HepG2 (cell line): ENCODE results near the gene EPHA1. TPM values are rescaled to one million over a fixed set of nuclear protein-coding genes. Genes with fewer than 3 reads are reported as not detected.

Experiments
- ATAC-seq: fragments of 200-7000 bp; cut with Tn5 transposase; 3 replicates; pipeline ENCODE4 v1.9.1; 2020; ENCODE audit warnings: mild to moderate bottlenecking, moderate library complexity
- BruUV-seq: library from RNA; stranded (reverse); fragments of 400-500 nt; replicated peaks from 2 replicates; lab custom pipeline; 2021; lab: Mats Ljungman, UMichigan
- CTCF ChIA-PET: fragments of 300-600 bp; formaldehyde crosslinking; extraction: SDS; loops from one replicate; lab custom pipeline; 2021; ENCODE audit warnings: low total read pairs, inconsistent platforms, low intra/inter-chr PET ratio; lab: Yijun Ruan, JAX
- POLR2A ChIA-PET: fragments of 350-600 bp; sonication (Branson Sonifier 250); formaldehyde crosslinking; loops from one replicate; lab custom pipeline; 2020; ENCODE audit warnings: antibody characterized with exemption, inconsistent platforms; lab: Yijun Ruan, JAX
- DNase-seq: peaks from one replicate; pipeline ENCODE4 v3.0.0-alpha.2; 2015; ENCODE audit warnings: low spot score
- FAIRE-seq: peaks from 3 replicates; lab custom pipeline; 2011; peaks lifted over from hg19 to GRCh38; lab: Jason Lieb, UNC
- H2AFZ ChIP-seq: one replicate; pipeline ENCODE4 v1.6.1; 2011; ENCODE audit warnings: low read length, inconsistent platforms
- H3K27ac ChIP-seq: fragments of 300-600 bp; 3 replicates; pipeline ENCODE4 v1.8.0; 2011; ENCODE audit warnings: mixed run types, mild to moderate bottlenecking, mixed read lengths, low read length, inconsistent platforms; ENCODE audit not compliant: insufficient read depth; ENCODE audit errors: extremely low read length
- H3K27me3 ChIP-seq, 2 experiments: fragments of 200-600 bp in 1 of 2; 2 replicates in 1 of 2; 3 replicates in 1 of 2; pipeline versions ENCODE4 v1.6.0 to v1.8.0; 2011; ENCODE audit warnings: low read length in 2 of 2, mild to moderate bottlenecking in 2 of 2, moderate library complexity in 2 of 2, inconsistent platforms in 1 of 2; ENCODE audit not compliant: insufficient read depth in 2 of 2, control insufficient read depth in 1 of 2
- H3K36me3 ChIP-seq, 2 experiments: fragments of 200-600 bp in 1 of 2; replicated peaks in 1 of 2; 2 replicates in 1 of 2; 3 replicates in 1 of 2; pipeline versions ENCODE4 v1.5.1 to v1.8.0; 2011; ENCODE audit warnings: low read length in 2 of 2, inconsistent platforms in 1 of 2; ENCODE audit not compliant: insufficient read depth in 2 of 2, control insufficient read depth in 1 of 2
- H3K4me1 ChIP-seq: 2 replicates; pipeline ENCODE4 v1.5.1; 2012; ENCODE audit warnings: low read length, inconsistent platforms; ENCODE audit not compliant: insufficient read depth
- H3K4me2 ChIP-seq: 2 replicates; pipeline ENCODE4 v1.6.0; 2011; ENCODE audit warnings: low read depth, low read length, inconsistent platforms
- H3K4me3 ChIP-seq, 3 experiments: fragments of 200-600 bp in 1 of 3; sonication (generic), shearing (Covaris generic) in 1 of 3; replicated peaks in 1 of 3; 2 replicates each; pipeline ENCODE4 v1.5.1; 2011 to 2016; ENCODE audit warnings: low read length in 3 of 3, inconsistent platforms in 2 of 3, low read depth in 2 of 3, mild to moderate bottlenecking in 2 of 3, control low read depth in 1 of 3, mixed read lengths in 1 of 3; ENCODE audit not compliant: insufficient read depth in 1 of 3
- H3K79me2 ChIP-seq: one replicate; pipeline ENCODE4 v1.6.1; 2011; ENCODE audit warnings: low read length, inconsistent platforms; ENCODE audit not compliant: insufficient read depth
- H3K9ac ChIP-seq: 2 replicates; pipeline ENCODE4 v1.6.0; 2011; ENCODE audit warnings: mild to moderate bottlenecking, low read depth, low read length, inconsistent platforms; ENCODE audit not compliant: insufficient read depth
- H3K9me3 ChIP-seq: 2 replicates; pipeline ENCODE4 v1.5.1; 2012; ENCODE audit warnings: mild to moderate bottlenecking, low read length
- H4K20me1 ChIP-seq: 2 replicates; pipeline ENCODE4 v1.6.0; 2011; ENCODE audit warnings: inconsistent platforms, mild to moderate bottlenecking, low read length, moderate library complexity; ENCODE audit not compliant: insufficient read depth
- BCL6 ChIP-seq: IDR thresholded peaks from 2 replicates; pipeline ENCODE4 v1.6.1; 2016; ENCODE audit warnings: missing genetic modification reagents, missing compliant biosample characterization
- CC2D1A ChIP-seq: sonication (generic); formaldehyde crosslinking; IDR thresholded peaks from 2 replicates; pipeline ENCODE4 v1.8.1; 2023; ENCODE audit warnings: mild to moderate bottlenecking, missing genetic modification reagents
- KAT2B ChIP-seq: fragments of 150-350 bp; IDR thresholded peaks from 2 replicates; pipeline ENCODE4 v1.6.1; 2014; ENCODE audit warnings: low read depth, low read length, borderline replicate concordance
- NR2C2 ChIP-seq: sonication (generic); formaldehyde crosslinking; IDR thresholded peaks from 2 replicates; pipeline ENCODE4 v1.4.0; 2020; ENCODE audit warnings: missing genetic modification reagents, mild to moderate bottlenecking, moderate library complexity, borderline replicate concordance
- NR2F1 ChIP-seq, 2 experiments: fragments of 450-650 bp in 1 of 2; formaldehyde crosslinking in 1 of 2; IDR thresholded peaks; 2 replicates each; pipeline versions ENCODE4 v1.5.0 to v1.6.1; 2016 to 2020; ENCODE audit warnings: mild to moderate bottlenecking in 1 of 2, missing compliant biosample characterization in 1 of 2, missing genetic modification reagents in 1 of 2, moderate library complexity in 1 of 2
- NR2F2 ChIP-seq: IDR thresholded peaks from 2 replicates; pipeline ENCODE4 v1.6.1; 2012; ENCODE audit warnings: low read depth, inconsistent platforms, borderline replicate concordance
- NR2F6 ChIP-seq, 2 experiments: IDR thresholded peaks; 2 replicates each; pipeline ENCODE4 v1.6.1; 2016; ENCODE audit warnings: antibody characterized with exemption in 1 of 2, mild to moderate bottlenecking in 1 of 2
- ONECUT2 ChIP-seq: sonication (generic); formaldehyde crosslinking; IDR thresholded peaks from 2 replicates; pipeline ENCODE4 v1.4.0; 2020; ENCODE audit warnings: missing genetic modification reagents
- POLR2A ChIP-seq, 2 experiments: IDR thresholded peaks; 2 replicates each; pipeline ENCODE4 v1.6.1; 2011; ENCODE audit warnings: low read depth in 2 of 2, low read length in 2 of 2, mild to moderate bottlenecking in 1 of 2, moderate library complexity in 1 of 2; ENCODE audit not compliant: insufficient read depth in 1 of 2
- REL ChIP-seq: sonication (generic); formaldehyde crosslinking; conservative IDR thresholded peaks from 2 replicates; pipeline ENCODE4 v1.8.0; 2022; ENCODE audit warnings: mild to moderate bottlenecking, missing genetic modification reagents, moderate library complexity
- RFX1 ChIP-seq: fragments of 450-650 bp; IDR thresholded peaks from 2 replicates; pipeline ENCODE4 v1.6.1; 2017
- SALL1 ChIP-seq: sonication (generic); formaldehyde crosslinking; IDR thresholded peaks from 2 replicates; pipeline ENCODE4 v1.8.0; 2022; ENCODE audit warnings: mild to moderate bottlenecking, missing genetic modification reagents
- ZBTB8A ChIP-seq: sonication (generic); formaldehyde crosslinking; IDR thresholded peaks from 2 replicates; pipeline ENCODE4 v1.4.0; 2020; ENCODE audit warnings: mild to moderate bottlenecking, low read depth, missing genetic modification reagents, borderline replicate concordance
- ZFP36L2 ChIP-seq: sonication (generic); formaldehyde crosslinking; IDR thresholded peaks from 2 replicates; pipeline ENCODE4 v1.4.0; 2020; ENCODE audit warnings: missing genetic modification reagents
- ZNF343 ChIP-seq: sonication (generic); formaldehyde crosslinking; IDR thresholded peaks from 2 replicates; pipeline ENCODE4 v1.4.0; 2020; ENCODE audit warnings: mild to moderate bottlenecking, missing genetic modification reagents
- ZSCAN9 ChIP-seq: IDR thresholded peaks from 2 replicates; pipeline ENCODE4 v1.6.1; 2016; ENCODE audit warnings: borderline replicate concordance
- WGBS: methylation state at CpG from one replicate; pipeline ENCODE4 v1.1.6; 2017; ENCODE audit warnings: low lambda C conversion rate; 5-methylcytosine and 5-hydroxymethylcytosine counted together
- in situ Hi-C: cut with HindIII; loops from 2 replicates; pipeline ENCODE4 v1.10.0; 2017; ENCODE audit warnings: low pct_unique_long_range_greater_than_20kb; ENCODE audit not compliant: extremely low pct_ligation_motif_present
- intact Hi-C: fragments of 100-400 bp; cut with micrococcal nuclease; formaldehyde crosslinking; loops from one replicate; pipeline ENCODE4 v1.10.0; 2022; ENCODE audit not compliant: unreplicated experiment
- polyA plus RNA-seq, 8 experiments: library from polyadenylated mRNA; depleted of rRNA in 3 of 8; stranded (reverse) in 7 of 8; unstranded in 1 of 8; fragments of >200 nt; fragmentation: Illumina TruSeq in 4 of 8; extraction: Trizol in 4 of 8; gene quantifications; 2 replicates each; pipeline versions ENCODE4 v1.2.1 to v1.2.3, GENCODE V29; 2011 to 2016; ENCODE audit warnings: low read depth in 4 of 8, missing spikeins in 1 of 8, mixed read lengths in 1 of 8; ENCODE audit not compliant: insufficient read depth in 1 of 8
- total RNA-seq, 5 experiments: library from RNA; depleted of rRNA; stranded (reverse); fragments of >200 nt; fragmentation: Illumina TruSeq; extraction: Trizol; gene quantifications; 2 replicates each; pipeline ENCODE4 v1.2.3, GENCODE V29; 2016; ENCODE audit warnings: low read depth in 1 of 5
- TF ChIP-seq, protein P1 (sequence below): IDR thresholded peaks from 2 replicates; pipeline ENCODE4 v1.6.1; 2016; ENCODE audit warnings: missing compliant biosample characterization, missing genetic modification reagents, borderline replicate concordance
- TF ChIP-seq, protein P2 (sequence below): sonication (generic); formaldehyde crosslinking; IDR thresholded peaks from 2 replicates; pipeline ENCODE4 v1.9.0; 2022; ENCODE audit warnings: missing genetic modification reagents, mild to moderate bottlenecking, borderline replicate concordance
- TF ChIP-seq, protein P3 (sequence below): sonication (generic); formaldehyde crosslinking; IDR thresholded peaks from 2 replicates; pipeline ENCODE4 v1.4.0; 2020; ENCODE audit warnings: missing genetic modification reagents, mild to moderate bottlenecking, borderline replicate concordance

Gene EPHA1
- total and polyA plus RNA-seq, 2 of the 13 experiments (the other 11 are each of a cell fraction or from before 2014, with no cell fraction given), result 4.6 to 17.1 TPM

DNA sequence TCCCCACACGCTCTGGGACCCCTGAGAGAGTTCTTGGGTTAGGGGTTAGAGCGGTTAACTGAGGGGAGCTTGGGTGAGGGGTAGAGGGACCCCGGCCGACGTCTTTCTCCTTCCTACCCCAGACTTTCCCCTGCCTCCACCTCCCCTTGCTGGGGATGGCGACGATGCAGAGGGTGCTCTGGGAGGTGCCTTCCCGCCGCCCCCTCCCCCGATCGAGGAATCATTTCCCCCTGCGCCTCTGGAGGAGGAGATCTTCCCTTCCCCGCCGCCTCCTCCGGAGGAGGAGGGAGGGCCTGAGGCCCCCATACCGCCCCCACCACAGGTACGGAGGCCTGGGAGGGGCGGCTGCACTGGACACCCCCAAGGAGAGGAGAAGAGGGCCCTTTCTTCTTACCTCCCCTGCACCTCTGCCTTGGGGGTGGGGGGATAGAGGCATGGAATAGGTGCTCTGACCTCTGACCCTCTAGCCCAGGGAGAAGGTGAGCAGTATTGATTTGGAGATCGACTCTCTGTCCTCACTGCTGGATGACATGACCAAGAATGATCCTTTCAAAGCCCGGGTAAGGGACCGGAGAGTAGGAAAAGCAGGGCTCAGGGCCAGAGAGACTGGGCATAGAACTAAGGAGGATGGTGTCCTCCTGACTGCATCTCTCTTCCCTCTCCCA lies 26.4 kb downstream of the EPHA1 start:
- CTCF ChIA-PET, result no interaction called here
- Histone ChIP-seq H3K9ac (peak overlapping the region; percentile 88), H3K27me3 (no peaks in the 10 kb centered on the region), H4K20me1 (peaks cover 8% of the 10 kb centered on the region; the same call in 1 of the 2 replicates), H3K4me1 (peaks cover 63% of the 10 kb centered on the region), H3K4me3 (peak overlapping the region; percentile 94 to 98 (median 98)), H3K79me2 (peaks cover 12% of the 10 kb centered on the region), H3K4me2 (peak overlapping the region; percentile 86), H2AFZ (no peak overlapping the region), H3K36me3 (peaks cover 0 to 3% of the 10 kb centered on the region in 2 experiments; a peak in 1 of 5 replicates), H3K27ac (peak overlapping the region; percentile 89), H3K9me3 (no peaks in the 10 kb centered on the region)
- in situ Hi-C loops, result loop anchor here (5.0 to 25.0 kb wide), 2 partner anchors 35 to 530 kb away; partner anchors contain the start of gene TCAF1
- no peak for DNase-seq
- no peak for FAIRE-seq
- BruUV-seq, result no TSS peak
- WGBS, result 28% methylated on average over 4 of the region's 21 CpGs
- POLR2A ChIA-PET, result interaction anchor here (1.1 to 4.0 kb wide), 2 partner anchors 11 to 14 kb away, joined by 6 to 20 read pairs; no protein-coding TSS in a partner anchor
- no peak for ATAC-seq
- intact Hi-C loops, result no loop called here
- TF ChIP-seq, protein P1, sequence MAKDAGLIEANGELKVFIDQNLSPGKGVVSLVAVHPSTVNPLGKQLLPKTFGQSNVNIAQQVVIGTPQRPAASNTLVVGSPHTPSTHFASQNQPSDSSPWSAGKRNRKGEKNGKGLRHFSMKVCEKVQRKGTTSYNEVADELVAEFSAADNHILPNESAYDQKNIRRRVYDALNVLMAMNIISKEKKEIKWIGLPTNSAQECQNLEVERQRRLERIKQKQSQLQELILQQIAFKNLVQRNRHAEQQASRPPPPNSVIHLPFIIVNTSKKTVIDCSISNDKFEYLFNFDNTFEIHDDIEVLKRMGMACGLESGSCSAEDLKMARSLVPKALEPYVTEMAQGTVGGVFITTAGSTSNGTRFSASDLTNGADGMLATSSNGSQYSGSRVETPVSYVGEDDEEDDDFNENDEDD (CRISPR knock-in tag), result no peak
- TF ChIP-seq, protein P2, sequence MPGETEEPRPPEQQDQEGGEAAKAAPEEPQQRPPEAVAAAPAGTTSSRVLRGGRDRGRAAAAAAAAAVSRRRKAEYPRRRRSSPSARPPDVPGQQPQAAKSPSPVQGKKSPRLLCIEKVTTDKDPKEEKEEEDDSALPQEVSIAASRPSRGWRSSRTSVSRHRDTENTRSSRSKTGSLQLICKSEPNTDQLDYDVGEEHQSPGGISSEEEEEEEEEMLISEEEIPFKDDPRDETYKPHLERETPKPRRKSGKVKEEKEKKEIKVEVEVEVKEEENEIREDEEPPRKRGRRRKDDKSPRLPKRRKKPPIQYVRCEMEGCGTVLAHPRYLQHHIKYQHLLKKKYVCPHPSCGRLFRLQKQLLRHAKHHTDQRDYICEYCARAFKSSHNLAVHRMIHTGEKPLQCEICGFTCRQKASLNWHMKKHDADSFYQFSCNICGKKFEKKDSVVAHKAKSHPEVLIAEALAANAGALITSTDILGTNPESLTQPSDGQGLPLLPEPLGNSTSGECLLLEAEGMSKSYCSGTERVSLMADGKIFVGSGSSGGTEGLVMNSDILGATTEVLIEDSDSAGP (CRISPR knock-in tag), result peak; percentile 30; the same call in 1 of the 2 replicates
- TF ChIP-seq ZNF343 (CRISPR knock-in tag) (no peak), RFX1 (no peak), NR2C2 (CRISPR knock-in tag) (peak; percentile 62), NR2F2 (0 out of 2 replicates have a peak, but pooled peaks have one; percentile 35), POLR2A (IDR thresholded peaks at IDR 0.05; ENCODE audit: insufficient read depth in 1 of 2, low read depth in 2 of 2, low read length in 2 of 2) (0 out of 4 replicates have a peak, but pooled peaks of 1 of the 2 experiments have one; percentile 5), ZSCAN9 (CRISPR knock-in tag) (no peak), ONECUT2 (CRISPR knock-in tag) (peak; percentile 63), ZFP36L2 (CRISPR knock-in tag) (no peak), NR2F1 (CRISPR knock-in tag; IDR thresholded peaks at IDR 0.05) (0 out of 4 replicates have a peak, but pooled peaks of 1 of the 2 experiments have one; percentile 29), NR2F6 (IDR thresholded peaks at IDR 0.05) (peak; percentile 35; the same call in 1 of the 2 replicates), NR2F6 (CRISPR knock-in tag; IDR thresholded peaks at IDR 0.05) (peak; percentile 46; the same call in 1 of the 2 replicates), KAT2B (peak; percentile 43; the same call in 1 of the 2 replicates), BCL6 (CRISPR knock-in tag) (no peak), SALL1 (0 out of 2 replicates have a peak, but pooled peaks have one; percentile 7), REL (CRISPR knock-in tag) (no peak), ZBTB8A (CRISPR knock-in tag) (no peak), CC2D1A (CRISPR knock-in tag) (no peak)
- TF ChIP-seq, protein P3, sequence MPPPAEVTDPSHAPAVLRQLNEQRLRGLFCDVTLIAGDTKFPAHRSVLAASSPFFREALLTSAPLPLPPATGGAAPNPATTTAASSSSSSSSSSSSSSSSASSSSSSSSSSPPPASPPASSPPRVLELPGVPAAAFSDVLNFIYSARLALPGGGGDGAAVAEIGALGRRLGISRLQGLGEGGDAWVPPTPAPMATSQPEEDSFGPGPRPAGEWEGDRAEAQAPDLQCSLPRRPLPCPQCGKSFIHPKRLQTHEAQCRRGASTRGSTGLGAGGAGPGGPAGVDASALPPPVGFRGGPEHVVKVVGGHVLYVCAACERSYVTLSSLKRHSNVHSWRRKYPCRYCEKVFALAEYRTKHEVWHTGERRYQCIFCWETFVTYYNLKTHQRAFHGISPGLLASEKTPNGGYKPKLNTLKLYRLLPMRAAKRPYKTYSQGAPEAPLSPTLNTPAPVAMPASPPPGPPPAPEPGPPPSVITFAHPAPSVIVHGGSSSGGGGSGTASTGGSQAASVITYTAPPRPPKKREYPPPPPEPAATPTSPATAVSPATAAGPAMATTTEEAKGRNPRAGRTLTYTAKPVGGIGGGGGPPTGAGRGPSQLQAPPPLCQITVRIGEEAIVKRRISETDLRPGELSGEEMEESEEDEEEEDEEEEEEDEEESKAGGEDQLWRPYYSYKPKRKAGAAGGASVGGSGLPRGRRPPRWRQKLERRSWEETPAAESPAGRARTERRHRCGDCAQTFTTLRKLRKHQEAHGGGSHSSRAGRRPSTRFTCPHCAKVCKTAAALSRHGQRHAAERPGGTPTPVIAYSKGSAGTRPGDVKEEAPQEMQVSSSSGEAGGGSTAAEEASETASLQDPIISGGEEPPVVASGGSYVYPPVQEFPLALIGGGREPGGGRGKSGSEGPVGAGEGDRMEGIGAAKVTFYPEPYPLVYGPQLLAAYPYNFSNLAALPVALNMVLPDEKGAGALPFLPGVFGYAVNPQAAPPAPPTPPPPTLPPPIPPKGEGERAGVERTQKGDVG (CRISPR knock-in tag), result no peak
